Mucosa of rectum (tissue), 2 donors: ENCODE results near the gene SLC6A7.

Source experiments
- H3K27ac ChIP-seq, 2 donors: one replicate each; pipeline ENCODE4 v1.7.0; 2013; ENCODE audit warnings: inconsistent platforms in 2 of 2, low read depth in 2 of 2, low read length in 2 of 2
- H3K27me3 ChIP-seq, 2 donors: one replicate each; pipeline ENCODE4 v1.7.0; 2013; ENCODE audit warnings: low read length in 2 of 2; ENCODE audit not compliant: control insufficient read depth in 2 of 2, insufficient read depth in 2 of 2
- H3K36me3 ChIP-seq, 2 donors: one replicate each; pipeline ENCODE4 v1.7.0; 2013; ENCODE audit warnings: low read length in 2 of 2; ENCODE audit not compliant: control insufficient read depth in 2 of 2, insufficient read depth in 2 of 2
- H3K4me1 ChIP-seq, 2 donors: one replicate each; pipeline ENCODE4 v1.7.0; 2013; ENCODE audit warnings: low read length in 2 of 2, mild to moderate bottlenecking in 1 of 2; ENCODE audit not compliant: control insufficient read depth in 2 of 2, insufficient read depth in 2 of 2
- H3K4me3 ChIP-seq, 2 donors: one replicate each; pipeline ENCODE4 v1.7.0; 2013; ENCODE audit warnings: low read length in 2 of 2
- H3K9ac ChIP-seq, 2 donors: one replicate each; pipeline ENCODE4 v1.7.0; 2013; ENCODE audit warnings: low read length in 2 of 2, low read depth in 1 of 2, mild to moderate bottlenecking in 1 of 2
- H3K9me3 ChIP-seq, 2 donors: one replicate each; pipeline ENCODE4 v1.7.0; 2013; ENCODE audit warnings: low read length in 2 of 2; ENCODE audit not compliant: control insufficient read depth in 2 of 2
- donor health status: healthy.
- donor health status: Normal muscosa, but diverticular disease.

The SLC6A7 gene

DNA sequence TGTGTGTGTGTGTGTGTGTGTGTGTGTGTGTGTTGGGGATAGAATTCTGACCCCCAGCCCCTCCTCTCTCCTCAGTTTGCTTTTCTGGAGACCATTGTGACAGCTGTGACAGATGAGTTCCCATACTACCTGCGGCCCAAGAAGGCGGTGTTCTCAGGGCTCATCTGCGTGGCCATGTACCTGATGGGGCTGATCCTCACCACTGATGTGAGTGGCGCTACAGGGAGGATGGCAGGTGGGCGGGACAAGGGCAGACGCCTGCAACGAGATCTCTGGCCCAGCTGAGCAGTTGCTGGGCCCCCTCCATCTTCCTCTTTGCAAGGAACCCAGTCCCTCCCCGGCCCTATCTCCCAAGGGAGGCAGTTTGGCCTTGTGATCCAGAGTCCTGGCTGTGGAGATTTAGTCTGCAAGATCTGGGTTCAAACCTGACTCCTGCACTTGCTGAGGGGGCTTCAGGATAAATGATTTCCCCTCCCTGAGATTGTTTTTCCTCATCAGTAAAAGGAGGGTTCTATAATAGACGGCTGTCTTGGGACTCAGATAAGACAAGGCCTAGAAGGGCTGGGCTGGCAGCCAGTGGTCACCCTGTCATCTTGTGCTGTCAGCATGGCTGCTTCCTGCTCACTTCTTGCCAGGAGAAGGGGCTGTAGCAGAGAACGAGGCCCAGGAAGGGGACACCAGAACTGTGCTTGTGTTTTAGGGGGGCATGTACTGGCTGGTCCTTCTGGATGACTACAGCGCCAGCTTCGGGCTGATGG lies 14.1 kb downstream of the SLC6A7 start:
- Histone ChIP-seq H3K9ac (no peak overlapping the region), H3K9me3 (no peaks in the 10 kb centered on the region), H3K4me3 (no peak overlapping the region), H3K27me3 (no peaks in the 10 kb centered on the region), H3K4me1 (peaks cover 7 to 10% of the 10 kb centered on the region in 2 donors), H3K36me3 (peaks cover 5 to 34% of the 10 kb centered on the region in 2 donors), H3K27ac (no peak overlapping the region)

DNA sequence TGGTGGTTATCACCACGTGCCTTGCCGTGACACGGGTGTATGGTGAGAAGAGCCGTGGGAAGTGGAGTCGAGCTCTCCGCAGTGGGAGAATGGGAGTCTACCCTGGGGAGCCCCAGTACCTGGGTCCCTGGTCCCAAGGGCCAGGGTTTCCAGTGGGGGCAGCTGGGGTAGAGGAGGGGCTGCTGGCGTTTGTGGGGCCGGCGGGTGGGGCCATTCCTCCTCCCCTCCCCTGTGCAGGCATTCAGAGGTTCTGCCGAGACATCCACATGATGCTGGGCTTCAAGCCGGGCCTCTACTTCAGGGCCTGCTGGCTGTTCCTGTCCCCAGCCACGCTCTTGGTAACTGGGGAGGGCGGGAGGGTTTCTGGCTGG lies 14.7 kb downstream of the SLC6A7 start:
- Histone ChIP-seq H3K9me3 (no peaks in the 10 kb centered on the region), H3K27ac (no peak overlapping the region), H3K36me3 (peaks cover 2 to 30% of the 10 kb centered on the region in 2 donors), H3K4me3 (no peak overlapping the region), H3K9ac (no peak overlapping the region), H3K4me1 (peaks cover 13 to 15% of the 10 kb centered on the region in 2 donors), H3K27me3 (no peaks in the 10 kb centered on the region)

DNA sequence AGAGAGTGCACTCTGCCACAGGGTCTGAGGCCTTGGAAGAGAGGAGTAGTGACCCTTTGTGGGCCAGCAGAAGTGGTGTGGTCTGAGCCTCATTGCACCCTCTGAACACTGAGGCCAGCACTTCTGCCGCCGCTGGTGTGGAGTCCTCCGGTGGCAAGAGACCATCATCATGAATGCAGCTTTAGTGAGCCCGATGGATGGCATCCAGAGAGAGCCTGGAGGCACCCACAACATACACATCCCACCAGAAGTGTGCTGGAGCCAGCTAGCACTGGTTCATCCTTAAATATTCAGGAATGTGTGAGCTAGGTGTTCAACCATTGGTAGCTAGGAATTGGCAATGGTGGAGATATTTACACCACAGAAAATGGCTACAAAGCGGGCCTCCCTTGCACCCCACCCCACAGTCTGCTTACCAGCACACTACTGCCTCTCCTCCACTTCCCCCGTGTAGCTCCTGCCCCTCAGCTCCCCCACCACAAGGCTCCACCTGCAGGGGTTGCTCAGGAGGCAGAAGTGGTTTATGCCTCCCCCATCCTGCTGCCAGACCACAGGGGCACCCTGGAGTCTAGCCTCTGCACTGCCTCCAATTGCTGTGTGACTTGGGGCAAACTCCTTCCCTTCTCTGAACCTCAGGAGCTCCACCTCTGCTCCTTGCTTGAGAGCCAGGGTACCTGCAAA lies 16.4 kb downstream of the SLC6A7 start:
- no peaks in the 10 kb centered on the region for H3K9me3 ChIP-seq
- no peaks in the 10 kb centered on the region for H3K27me3 ChIP-seq
- peaks cover 29 to 31% of the 10 kb centered on the region in 2 donors for H3K4me1 ChIP-seq
- no peak overlapping the region for H3K9ac ChIP-seq
- peaks cover 0 to 23% of the 10 kb centered on the region in 2 donors for H3K36me3 ChIP-seq
- no peak overlapping the region for H3K4me3 ChIP-seq
- H3K27ac ChIP-seq = no peak overlapping the region

DNA sequence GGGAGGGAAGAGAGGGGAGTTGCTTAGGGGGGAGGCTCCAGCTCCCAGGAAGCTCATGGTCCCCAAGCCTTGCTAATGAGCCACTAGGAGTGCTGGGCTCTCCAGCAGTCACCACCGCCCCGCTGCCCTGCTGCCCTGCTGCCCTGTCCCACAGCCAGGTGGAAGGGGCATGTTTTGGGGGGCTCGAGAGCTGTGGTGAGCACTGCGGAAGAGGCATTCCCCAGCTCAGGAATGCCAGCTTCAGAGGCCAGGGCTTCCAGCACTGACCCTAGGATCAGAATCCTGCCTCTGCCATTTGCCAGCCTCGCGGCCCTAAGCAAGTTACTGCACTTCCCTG lies 16.9 kb downstream of the SLC6A7 start:
- H3K36me3 ChIP-seq = peaks cover 0 to 19% of the 10 kb centered on the region in 2 donors
- H3K27me3 ChIP-seq = no peaks in the 10 kb centered on the region
- no peaks in the 10 kb centered on the region for H3K9me3 ChIP-seq
- no peak overlapping the region for H3K4me3 ChIP-seq
- H3K4me1 ChIP-seq = peaks cover 34 to 36% of the 10 kb centered on the region in 2 donors
- no peak overlapping the region for H3K27ac ChIP-seq
- no peak overlapping the region for H3K9ac ChIP-seq

DNA sequence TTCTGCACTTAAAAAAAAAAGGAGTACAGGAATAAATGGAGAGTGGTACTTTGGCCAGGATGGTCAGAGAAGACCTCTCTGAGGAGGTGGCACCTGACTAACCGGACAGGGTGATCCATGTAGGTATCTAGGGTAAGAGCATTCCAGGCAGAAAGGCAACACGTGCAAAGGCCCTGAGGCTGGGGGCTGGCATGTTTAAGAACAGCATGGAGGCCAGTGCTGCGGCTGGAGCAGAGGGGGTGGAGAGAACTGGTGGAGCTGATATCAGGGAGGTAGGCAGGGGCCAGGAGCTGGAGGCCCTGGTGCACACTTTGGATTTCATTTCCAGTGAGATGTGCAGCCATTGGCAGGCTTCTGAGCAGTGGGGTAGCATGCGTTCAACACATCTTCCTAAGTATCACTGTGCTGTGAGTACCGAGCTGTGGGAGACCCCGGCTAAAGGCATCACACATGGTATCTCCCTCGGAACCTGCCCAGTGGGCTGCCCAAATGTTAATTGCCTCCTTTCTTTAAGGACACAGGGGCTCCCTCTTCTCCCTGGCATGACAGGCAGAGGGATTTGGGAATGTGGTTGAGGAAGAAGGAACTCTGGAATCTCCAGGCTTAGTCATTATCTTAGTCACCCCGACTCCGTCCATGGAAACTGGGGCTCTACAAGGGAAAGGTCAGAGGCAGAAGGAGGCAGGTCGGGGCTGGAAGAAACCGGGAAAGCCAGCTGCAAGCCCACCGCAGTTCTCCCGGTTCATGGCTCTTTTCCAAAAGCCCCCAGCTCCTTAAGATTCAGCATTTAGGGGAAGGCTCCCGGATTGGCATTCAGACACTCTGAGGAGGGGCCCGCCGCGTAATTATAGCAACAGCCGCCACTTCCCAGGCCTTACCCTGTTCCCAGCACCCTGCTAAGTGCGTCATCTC lies 18.6 kb downstream of the SLC6A7 start:
- H3K4me1 ChIP-seq = peaks cover 39 to 44% of the 10 kb centered on the region in 2 donors
- peak overlapping the region in 1 of 2 donors; percentile 32 for H3K9ac ChIP-seq
- H3K36me3 ChIP-seq = peaks cover 0 to 9% of the 10 kb centered on the region in 2 donors
- peak overlapping the region in 1 of 2 donors; percentile 5 for H3K4me3 ChIP-seq
- no peaks in the 10 kb centered on the region for H3K27me3 ChIP-seq
- H3K27ac ChIP-seq = peak overlapping the region; percentile 52 to 88
- no peaks in the 10 kb centered on the region for H3K9me3 ChIP-seq

DNA sequence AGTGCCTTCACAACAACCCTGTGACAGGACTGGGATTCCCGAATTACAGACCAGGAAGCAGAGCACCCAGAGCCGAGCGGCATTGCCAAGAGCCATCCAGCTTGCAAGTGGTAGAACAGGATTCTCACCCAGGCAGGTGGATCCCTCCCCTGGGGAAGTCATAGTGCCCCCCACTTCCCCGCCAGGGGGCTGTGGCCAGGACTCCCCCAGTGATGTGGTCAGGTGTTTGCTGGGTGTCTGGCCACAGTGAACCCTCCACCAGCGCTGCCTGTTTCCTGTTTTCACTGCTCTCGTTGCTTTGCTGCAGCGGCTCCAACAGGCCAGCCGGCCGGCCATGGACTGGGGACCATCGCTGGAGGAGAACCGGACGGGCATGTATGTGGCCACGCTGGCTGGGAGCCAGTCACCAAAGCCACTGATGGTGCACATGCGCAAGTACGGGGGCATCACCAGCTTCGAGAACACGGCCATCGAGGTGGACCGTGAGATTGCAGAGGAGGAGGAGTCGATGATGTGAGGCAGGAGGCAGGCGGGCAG lies 19.3 kb downstream of the SLC6A7 start:
- Histone ChIP-seq H3K9ac (peak overlapping the region; percentile 32 to 41), H3K4me1 (peaks cover 39 to 50% of the 10 kb centered on the region in 2 donors), H3K9me3 (no peaks in the 10 kb centered on the region), H3K36me3 (peaks cover 0 to 5% of the 10 kb centered on the region in 2 donors), H3K27me3 (no peaks in the 10 kb centered on the region), H3K4me3 (peak overlapping the region; percentile 5 to 26), H3K27ac (peak overlapping the region; percentile 52 to 88)

DNA sequence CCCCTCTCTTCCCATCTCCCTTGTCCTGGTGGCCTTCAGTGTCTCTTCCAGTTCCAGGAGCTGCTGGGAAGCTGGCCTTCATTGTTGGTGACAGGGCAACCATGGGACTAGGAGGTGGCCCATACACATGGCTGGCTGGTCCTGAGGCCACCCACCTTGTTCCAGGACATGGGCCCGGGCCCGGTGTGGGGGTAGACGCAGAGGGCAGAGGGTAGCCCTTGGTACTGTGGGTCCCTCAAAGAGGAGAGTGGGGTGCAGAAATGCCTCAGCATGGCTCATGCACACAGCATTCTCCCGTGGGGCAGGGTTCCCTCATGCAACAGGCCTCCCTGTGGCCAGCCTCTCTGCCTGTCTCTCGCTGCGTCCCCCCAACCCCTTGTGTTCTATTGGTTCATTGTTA lies 20.8 kb downstream of the SLC6A7 start:
- Histone ChIP-seq H3K9ac (peak overlapping the region; percentile 44 to 72), H3K4me3 (peak overlapping the region in 1 of 2 donors; percentile 7), H3K9me3 (no peaks in the 10 kb centered on the region), H3K4me1 (peaks cover 43 to 56% of the 10 kb centered on the region in 2 donors), H3K27me3 (no peaks in the 10 kb centered on the region), H3K36me3 (peaks cover 0 to 2% of the 10 kb centered on the region in 2 donors), H3K27ac (peak overlapping the region; percentile 84 to 88)

DNA sequence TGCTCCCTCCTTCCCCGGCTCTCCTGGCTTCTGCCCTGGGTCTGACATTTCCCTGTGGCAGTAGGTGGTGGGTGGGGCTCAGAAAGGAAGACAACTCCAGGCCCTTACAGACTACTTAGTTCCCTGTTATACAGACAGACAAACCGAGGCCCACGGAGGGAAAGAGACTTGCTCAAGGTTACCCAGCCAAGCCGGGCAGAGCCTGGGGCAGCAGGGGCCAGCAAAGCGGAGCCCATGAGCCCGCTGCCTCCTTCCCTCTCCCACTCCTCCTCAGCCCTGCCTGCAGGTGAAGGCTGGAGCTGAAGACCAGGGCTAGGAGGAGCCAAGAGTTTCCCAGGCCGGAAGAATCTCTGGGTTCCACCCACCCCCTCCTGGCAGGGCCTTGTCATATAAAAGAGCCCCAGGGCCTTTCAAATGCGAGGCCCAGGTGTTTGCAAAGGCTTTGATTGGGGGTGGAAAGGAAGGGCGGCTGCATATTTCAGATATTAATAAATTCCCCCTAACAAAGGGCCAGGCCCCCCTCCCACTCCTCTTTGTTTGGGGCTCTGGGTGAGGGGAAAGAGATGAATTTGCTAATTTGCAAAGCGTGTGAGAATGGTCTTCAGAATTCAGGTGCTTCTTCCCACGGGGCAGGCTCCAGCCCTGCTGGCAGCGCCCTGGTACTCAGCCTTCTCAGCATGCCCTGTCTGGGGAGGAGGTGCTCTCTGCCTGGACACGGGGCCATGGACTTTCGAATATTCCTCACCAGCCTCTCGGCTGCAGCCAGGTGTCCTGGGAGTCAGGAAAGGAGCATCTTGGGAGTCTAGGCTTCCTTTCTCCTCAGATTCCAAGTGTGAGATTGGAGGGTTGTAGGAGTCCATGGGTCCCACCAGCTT lies 21.5 kb downstream of the SLC6A7 start:
- Histone ChIP-seq H3K9me3 (no peaks in the 10 kb centered on the region), H3K27ac (peak overlapping the region; percentile 84 to 88), H3K27me3 (no peaks in the 10 kb centered on the region), H3K4me1 (peaks cover 49 to 63% of the 10 kb centered on the region in 2 donors), H3K36me3 (no peaks in the 10 kb centered on the region), H3K4me3 (peak overlapping the region in 1 of 2 donors; percentile 7), H3K9ac (peak overlapping the region; percentile 44 to 72)

DNA sequence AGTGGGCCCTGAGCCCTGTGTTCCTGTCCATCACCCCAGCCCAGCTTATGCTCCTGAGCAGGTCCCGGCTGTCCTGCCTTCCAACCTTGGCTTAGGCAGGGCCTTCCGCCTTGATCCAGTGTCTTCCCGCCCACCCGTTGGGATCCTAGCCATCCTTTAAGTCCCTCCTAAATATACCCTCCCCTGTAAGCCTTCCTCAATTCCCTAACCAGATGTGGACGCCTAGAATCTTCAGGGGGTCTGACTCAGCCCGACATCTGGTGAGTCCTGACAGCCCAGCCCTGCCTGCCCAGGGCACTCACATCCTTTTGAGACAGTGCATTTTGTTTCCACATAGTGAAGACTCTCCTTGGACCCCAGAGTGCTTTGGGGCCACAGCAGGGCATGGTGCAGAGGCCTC lies 23.7 kb downstream of the SLC6A7 start:
- Histone ChIP-seq H3K27me3 (peaks cover 0 to 5% of the 10 kb centered on the region in 2 donors), H3K4me3 (no peak overlapping the region), H3K36me3 (no peaks in the 10 kb centered on the region), H3K4me1 (peaks cover 65 to 76% of the 10 kb centered on the region in 2 donors), H3K9ac (no peak overlapping the region), H3K27ac (no peak overlapping the region), H3K9me3 (no peaks in the 10 kb centered on the region)
